Measurements from ENCODE around the gene ITSN2.

GRCh38 chr2:24276349-24276899, 83.9 kb downstream of the ITSN2 start:
- TF ChIP-seq CTCF (conservative IDR thresholded peaks at IDR 0.05; ENCODE audit: low read depth, low read length) (no peak), EZH2 (IDR thresholded peaks at IDR 0.05; ENCODE audit: low read length, unreplicated experiment) (no peak)
